GM08714 (cell line): Measurements from ENCODE around the gene SETD6.
"Not testable (repeated sequence)": the region's sequence is repeated elsewhere in the genome, so short reads cannot be mapped to it uniquely, and the experiment has no call there.

ENCODE experiments used
- H3K4me3 ChIP-seq: fragments of 200-500 bp; sonication (Bioruptor generic); 2 replicates; pipeline ENCODE4 v1.5.1; 2014; ENCODE audit warnings: mild to moderate bottlenecking, low read length, inconsistent platforms
- ZNF274 ChIP-seq: IDR thresholded peaks from 2 replicates; pipeline ENCODE4 v1.6.1; 2012; ENCODE audit warnings: mild to moderate bottlenecking, low read depth, low read length

The SETD6 gene

DNA sequence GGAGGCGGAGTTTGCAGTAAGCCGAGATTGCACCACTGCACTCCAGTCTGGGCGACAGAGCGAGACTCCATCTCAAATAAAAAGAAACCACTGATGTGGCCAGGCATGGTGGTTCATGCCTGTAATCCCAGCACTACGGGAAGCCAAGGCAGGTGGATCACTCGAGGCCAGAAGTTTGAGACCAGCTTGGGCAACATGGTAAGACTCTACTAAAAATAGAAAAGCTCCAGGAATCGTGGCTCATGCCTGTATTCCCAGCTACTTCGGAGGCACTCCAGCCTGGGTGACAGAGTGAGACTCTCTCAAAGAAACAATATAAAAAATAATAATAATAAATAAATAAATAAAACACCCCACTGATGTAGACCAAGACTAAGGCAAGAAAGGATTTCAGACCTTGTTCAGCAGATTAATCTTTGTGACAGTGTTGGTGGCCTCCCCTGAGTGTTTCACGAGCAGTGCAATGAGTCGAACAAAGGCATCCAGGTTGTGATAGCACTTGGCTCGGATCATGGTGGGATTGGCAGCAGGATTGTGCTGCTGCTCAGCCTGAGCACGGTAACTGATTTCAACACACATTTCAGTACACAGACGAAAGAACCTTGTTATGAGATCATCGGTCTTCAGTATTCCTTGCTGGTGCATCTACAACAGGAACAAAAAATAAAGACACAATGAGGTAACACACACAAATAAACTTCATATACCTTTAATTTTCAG is 18.6 kb downstream of the SETD6 start:
- H3K4me3 ChIP-seq = no peak overlapping the region

DNA sequence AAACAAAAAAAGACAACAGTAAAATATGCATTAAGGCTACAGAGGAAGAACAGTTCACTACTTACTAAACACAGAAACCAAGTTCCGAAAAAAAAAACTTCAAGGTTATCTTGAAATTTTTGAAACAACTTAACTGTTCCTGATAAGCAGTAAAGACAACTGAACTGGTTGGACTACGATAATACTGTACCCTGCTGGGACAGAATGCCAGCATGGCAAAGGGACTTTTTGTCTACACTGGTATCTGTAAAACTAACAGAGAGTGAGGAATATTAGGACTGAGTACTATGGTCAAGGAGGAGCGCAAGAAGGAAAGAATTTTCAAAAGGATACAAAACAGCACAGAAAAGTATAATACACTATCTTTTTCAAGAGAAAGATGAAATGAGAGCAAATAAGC is 19.8 kb downstream of the SETD6 start:
- TF ChIP-seq ZNF274 = no peak
- no peak overlapping the region for H3K4me3 ChIP-seq

More for the DNA sequence above, 18.6 kb downstream of the SETD6 start:
- TF ChIP-seq ZNF274 = no peak

DNA sequence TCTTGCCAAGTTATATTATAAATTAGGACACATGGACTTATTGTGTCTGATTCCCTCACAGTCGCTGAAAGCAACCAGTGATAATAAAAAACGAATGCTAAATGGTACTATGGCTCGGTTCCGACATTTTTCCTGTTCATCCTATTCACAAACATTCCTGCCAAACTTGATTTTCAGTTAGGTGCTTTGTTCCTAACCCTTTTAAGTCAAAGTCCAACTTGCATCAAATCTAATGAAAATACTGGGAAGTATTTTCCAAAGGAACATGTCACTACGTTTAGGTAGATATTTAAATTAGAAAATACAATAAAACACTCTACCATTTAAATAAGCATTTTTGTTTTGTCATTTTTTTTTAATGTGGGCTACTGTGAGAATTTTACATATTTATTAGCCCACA is 21.0 kb downstream of the SETD6 start:
- no peak overlapping the region for H3K4me3 ChIP-seq
- TF ChIP-seq ZNF274 = no peak

DNA sequence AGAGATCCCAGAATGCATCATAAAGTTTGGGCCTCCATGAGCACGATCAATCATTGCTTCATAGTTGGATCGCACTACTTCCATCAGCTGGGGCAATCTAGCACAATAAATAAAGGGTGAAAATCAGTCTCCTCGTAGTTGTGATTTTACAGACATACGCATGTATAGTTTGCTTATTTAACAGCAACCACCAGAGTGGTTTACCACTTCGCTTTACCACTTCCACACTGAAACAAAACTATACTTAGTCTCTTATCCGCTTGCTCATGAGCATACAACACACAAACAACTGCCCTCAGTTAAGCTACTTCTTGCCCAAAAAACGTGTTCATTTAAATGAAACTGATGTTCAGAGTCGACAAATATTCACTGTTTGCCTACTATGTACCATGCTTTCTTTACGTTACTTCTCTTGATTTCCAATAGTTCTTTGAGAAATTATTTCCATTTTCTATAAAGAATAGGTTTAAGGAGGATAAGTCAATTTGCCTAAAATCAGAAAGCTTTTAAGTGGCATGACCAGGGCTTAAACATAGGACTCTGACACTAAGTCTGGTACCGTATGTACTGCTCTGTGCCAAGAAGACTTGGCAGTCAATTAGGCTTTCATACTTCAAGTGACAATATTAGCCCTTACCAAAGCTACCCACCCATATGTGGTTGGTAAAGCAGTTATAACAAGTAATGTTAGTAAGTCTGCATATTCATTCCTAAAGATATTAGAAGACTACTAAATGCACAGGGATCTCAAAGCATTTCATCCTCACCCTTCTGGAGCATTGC is 22.0 kb downstream of the SETD6 start:
- TF ChIP-seq ZNF274 = no peak
- no peak overlapping the region for H3K4me3 ChIP-seq

DNA sequence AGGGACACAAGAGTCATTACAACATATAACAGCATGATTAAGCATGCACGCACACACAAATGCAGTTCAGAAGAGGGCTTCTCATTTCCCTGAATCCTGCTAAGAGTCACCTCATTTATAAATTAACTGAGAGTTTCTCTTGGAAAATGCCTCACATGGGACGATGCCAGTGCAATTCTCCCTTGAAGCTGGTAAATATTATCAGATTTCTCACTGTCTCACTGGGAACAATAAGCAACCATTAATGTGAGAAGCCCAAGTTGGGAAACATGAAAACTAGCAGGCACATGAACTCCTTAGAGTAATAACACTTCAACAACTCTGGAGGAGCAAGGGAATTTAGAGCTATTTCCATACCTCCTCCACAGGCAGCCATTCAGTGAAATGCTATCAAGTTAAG is 26.4 kb downstream of the SETD6 start:
- TF ChIP-seq ZNF274 = no peak
- no peak overlapping the region for H3K4me3 ChIP-seq

DNA sequence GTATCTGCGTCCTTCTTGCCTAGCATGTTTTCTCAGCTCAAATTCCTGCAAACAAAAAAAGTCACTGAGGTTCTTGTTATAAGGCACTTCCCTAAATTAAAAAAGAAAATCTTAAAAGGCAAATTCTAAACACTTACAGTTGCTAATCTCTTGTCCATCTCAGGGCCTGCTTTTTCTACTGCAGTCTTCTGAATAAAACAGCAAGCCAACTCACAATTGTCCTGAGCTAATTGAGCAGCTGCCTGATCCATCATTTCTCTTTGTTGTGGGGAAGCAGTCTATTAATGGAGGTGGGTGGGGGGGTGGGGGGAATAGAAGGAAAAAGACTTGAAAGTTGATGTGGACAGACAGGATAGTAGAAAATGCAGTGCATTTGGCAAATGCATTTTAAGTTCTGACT is 27.0 kb downstream of the SETD6 start:
- TF ChIP-seq ZNF274 = no peak

DNA sequence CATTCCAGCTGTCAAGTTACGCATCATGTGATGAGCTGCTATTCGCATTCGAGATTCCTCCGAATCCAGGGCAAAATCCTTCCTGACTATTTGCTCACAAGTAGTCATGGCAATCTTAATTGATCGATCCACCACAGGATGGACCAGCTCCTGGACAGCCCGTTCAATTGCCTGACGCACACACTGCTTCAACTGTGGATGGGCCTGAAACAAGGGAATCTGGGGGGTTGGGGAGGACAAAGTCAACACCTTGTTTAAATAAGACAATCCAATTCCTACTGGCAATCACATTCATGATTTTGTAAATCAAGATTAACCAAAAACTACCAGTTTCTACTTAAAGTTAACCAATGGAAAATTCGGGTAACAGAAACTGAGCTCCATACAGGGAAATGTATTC is 28.4 kb downstream of the SETD6 start:
- no peak for TF ChIP-seq ZNF274
- no peak overlapping the region for H3K4me3 ChIP-seq

More for the DNA sequence above, 27.0 kb downstream of the SETD6 start:
- H3K4me3 ChIP-seq = no peak overlapping the region

DNA sequence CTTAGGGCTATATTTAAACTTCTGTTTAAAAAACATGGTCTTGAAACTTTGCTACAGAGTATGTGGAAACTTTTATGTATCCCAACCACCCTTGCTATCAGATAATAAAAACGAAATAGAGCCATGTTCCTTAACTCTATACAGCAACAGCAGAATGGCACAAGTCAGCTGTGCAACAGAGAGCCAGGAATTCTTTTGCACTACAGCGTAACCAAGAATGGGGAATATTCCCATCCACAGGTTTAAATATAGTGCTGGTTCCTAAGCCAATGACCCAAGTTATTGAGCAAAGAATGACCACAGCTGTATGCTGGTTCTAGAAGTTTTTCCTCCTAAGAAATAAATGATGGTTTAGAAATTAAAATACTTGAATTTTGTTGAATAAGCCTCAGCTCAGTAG is 33.1 kb downstream of the SETD6 start:
- no peak for TF ChIP-seq ZNF274
- no peak overlapping the region for H3K4me3 ChIP-seq

DNA sequence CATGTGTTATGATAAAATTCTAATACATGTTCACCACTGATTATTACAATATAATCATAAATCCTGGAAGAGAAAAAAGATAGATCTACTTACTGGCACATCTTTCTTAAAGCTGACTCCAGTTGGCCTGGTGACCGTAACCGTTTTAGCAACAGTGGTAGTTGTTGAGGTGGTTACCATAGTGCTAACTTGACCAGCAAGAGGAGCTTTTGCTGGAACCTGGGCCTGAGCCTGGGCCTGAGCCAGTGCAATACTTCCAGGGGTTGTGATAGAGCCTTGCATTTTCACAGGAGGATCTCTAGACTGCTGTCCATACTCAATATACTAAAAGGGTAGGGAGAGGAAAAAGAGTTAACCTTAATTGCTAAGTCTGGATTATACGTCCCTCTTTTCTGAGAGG is 36.2 kb downstream of the SETD6 start:
- TF ChIP-seq ZNF274 = no peak
- H3K4me3 ChIP-seq = no peak overlapping the region

DNA sequence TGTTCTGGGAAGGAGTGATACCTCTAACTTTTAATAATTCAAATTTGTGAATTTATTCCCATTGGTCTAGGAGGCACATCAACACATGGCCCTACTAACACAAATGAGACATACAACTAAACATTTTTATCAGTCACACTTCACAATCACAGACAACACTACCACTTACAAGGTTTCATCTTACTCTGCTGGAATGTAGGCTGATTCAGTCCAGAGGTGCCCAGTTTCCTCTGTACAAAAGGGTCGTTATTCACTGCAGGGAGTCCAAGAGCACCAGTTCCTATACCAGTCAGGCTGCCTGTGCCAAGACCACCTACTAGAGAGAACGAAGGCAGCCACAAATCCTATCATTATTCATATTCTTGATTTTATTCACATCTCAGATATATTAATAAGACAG is 41.4 kb downstream of the SETD6 start:
- H3K4me3 ChIP-seq = no peak overlapping the region
- TF ChIP-seq ZNF274 = no peak

DNA sequence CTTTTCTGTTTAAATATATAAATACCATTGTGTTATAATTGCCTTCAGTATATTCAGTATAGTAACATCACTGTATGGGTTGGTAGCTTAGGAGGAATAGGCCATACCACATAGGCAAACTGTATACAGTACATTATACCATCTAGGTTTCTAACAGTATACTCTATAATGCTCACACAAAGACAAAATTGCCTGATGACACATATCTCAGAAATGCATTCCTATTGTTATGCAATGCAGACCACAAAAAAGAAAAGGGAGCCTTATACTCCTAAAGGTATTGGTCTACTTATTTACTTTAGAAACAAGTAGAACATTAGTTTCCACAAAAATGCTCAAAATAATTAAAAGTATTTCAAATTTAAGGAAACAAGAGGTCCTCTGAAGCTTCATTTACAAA is 47.9 kb downstream of the SETD6 start:
- no peak overlapping the region for H3K4me3 ChIP-seq
- TF ChIP-seq ZNF274 = no peak

DNA sequence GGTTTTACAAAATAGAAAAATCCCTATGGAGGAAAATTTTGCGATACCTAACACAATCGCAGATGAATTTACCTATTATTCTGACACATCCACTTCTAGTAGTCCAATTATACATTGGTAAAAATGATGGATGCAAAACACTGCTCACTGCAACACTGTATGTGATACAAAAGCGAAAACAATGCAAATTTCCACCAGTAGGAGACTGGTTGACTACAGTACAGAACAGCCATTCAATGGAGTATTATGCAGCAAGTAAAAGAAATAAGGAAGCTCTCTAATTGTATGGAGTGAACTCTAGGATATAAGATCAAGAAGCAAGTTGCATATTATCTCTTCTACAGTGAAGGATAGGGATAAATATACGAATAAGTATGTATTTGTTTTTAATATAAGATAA is 48.5 kb downstream of the SETD6 start:
- no peak for TF ChIP-seq ZNF274
- no peak overlapping the region for H3K4me3 ChIP-seq

DNA sequence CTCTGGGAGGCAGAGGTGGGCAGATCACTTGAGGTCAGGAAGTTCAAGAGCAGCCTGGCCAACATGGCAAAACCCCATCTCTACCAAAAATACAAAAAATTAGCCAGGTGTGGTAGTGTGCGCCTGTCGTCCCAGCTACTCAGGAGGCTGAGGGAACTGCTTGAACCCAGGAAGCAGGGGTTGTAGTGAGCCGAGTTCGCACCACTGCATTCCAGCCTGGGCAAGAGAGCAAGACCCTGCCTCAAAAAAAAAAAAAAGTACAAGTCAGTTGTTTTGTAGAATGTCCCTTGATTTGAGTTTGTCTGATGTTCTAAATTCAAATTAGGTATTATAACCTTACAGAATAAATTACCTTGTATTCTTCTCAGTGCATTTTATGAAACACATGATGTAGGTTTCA is 50.4 kb downstream of the SETD6 start:
- not testable (repeated sequence) for H3K4me3 ChIP-seq
